Activated CD8-positive, alpha-beta memory T cell treated with anti-CD3 and anti-CD28 coated beads, Interleukin-2, amount 50 U/mL, for 4 hours (primary cell): ENCODE measurements around the gene MACROD1.

ENCODE experiments used
- DNase-seq: peaks from one replicate; pipeline ENCODE4 v3.0.0-alpha.2; 2020

MACROD1 gene

DNA sequence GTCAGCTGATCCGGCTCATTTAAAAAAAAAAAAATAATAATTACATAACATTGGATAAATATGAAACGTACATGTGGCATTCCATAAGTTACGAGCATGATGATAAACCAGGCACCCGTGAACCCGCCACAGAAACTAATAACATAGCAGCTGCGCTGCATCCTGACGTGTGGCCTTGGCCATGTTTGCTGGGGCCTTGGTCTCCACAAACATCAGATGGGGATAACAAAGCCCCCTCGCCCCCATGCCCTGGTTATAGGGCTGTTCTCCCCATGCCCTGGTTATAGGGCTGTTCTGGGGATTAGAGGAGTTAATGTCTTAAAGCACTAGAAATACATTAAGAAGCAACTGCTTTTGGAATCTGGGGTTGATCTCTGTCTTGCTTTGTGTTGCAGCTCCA is 93.5 kb downstream of the MACROD1 start:
- no peak for DNase-seq

GRCh38 chr11:64071849-64072248 is 94.1 kb downstream of the MACROD1 start:
- no peak for DNase-seq

GRCh38 chr11:64070314-64070681 is 95.6 kb downstream of the MACROD1 start:
- no peak for DNase-seq

- no peak for DNase-seq
Observed at GRCh38 chr11:64069401-64070313, 96.3 kb downstream of the MACROD1 start.

DNA sequence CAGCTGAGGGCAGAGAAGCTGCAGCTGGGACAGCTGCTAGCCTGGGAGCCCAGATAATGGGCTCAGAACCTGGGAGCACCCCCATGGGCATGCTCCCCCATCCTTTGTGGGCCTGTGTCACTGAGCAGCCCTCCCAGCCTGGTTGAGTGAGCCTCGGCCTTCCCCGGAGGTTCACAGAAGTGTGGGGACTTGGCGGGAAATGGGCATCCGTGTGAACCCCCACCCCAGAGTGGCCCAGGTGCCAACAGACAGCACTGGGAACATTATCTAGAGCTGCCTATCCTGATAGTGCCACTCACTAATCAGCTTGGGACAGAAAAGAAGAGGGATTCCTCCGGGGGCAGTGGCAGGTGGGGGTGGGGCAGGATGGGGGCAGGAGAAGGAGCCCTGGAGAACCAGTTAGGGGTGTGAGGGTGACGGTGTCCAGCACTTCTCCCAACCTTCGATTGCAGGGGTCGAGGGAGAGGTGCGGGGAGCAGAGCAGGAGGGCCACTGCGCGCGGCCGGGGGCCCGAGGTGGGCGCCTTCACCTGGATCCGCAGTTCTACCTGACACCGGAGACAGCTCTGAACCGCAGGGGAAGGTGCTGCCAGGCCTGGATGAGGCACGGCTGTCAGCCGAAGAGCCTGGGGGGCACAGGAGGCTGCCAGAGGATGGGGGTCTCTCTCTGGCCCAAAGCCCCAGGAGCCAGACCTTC is 97.1 kb downstream of the MACROD1 start:
- no peak for DNase-seq

DNA sequence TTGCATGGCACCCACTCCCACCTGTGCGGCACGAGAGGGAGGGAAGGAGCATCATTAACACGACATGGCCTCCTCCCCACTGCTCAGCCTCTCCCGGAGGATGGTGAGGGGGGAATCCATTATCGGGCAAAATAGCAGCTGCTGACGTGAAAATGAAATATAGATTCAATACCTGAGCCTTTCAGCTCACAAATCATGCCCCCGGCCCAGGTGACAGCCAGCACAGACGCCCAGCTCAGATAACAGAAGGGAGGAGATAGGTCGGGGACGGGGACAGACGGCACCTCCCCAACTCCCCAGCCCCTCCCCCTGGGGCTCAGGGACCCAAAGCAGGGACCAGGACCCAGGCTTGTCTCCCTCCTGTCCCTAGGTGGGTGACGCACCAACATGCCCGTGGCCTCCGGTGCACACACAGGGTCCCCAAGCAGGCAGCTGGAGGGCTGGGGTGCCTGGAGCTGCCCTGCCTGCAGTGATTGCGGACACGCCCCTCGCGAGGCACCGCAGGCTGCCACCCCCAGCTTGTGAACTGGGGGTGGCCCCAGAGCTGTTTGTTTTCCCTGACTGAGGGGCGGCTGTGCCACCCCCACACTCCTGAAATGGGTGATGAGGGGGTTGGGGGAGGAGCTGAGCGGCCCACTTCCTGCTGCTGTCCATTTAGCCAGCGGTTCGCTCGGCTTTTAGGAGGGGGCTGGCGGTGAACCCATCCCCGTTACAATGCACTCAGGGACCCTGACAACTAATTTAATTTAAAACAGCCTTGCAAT is 98.5 kb downstream of the MACROD1 start:
- DNase-seq: no peak

DNA sequence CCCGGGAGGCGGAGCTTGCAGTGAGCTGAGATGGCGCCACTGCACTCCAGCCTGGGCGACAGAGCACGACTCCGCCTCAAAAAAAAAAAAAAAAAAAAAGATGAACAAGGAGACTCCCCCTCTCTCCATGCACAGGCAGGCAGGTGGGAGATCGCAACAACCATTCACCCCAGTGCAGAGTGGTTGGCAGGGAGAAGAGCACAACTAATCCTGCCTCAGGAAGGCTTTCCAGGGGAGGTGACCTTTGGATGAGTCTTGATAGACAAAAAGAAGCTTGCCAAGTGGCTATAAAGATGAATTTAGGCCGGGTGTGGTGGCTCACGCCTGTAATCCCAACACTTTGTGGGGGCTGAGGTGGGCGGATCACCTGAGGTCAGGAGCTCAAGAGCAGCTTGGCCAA is 100.2 kb downstream of the MACROD1 start:
- DNase-seq: no peak

DNA sequence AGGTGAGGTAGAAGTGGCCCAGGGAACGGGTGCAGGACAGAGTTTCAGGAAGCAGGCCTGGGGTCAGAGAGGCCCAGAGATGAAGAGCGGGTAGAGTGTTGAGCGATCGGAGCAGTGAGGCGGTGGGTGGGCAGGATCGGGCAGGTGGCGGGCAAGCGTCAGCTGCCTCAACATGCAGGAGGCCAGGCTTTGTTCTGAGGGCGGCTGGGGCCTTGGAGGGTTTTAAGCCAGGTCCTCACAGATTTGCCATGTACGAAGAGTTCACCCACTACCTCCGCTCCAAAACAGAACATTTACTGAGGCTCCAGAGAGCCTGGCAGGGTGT is 100.8 kb downstream of the MACROD1 start:
- no peak for DNase-seq

DNA sequence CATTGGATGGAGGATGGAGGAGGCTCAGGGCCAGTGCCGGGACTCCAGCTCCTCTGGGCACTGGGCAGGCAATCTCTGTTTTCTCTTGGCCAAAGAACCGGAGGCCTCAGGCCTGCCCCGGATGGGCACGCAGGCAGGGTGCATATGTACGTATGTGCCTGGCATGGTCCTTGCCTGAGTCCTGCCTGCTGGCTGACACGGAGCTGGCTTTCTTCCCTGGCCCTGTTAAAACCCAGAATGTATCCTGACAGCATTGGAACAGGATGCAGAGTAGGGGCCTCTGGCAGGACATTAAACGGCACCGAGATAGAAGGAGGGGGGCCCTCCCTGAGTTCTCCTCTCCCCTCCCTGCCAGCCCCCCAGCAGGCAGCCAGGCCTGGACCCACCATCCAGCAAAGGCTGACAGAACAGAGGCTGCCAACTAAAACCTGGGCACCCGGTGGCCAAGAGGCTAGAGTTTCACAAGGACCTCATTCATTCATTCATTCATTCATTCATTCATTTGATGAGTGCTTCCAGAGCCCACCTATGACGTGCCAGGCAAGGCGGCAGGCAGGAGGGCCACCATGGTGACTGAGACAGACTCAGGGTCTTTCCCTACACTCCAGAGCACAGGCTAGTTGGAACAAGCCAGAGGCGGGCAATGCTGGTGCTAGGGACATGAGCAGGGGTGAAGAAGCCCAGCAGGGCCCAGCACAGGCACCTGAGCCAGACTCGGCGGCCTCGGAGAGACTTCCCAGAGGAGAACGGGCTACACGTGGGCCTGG is 101.4 kb downstream of the MACROD1 start:
- no peak for DNase-seq

DNA sequence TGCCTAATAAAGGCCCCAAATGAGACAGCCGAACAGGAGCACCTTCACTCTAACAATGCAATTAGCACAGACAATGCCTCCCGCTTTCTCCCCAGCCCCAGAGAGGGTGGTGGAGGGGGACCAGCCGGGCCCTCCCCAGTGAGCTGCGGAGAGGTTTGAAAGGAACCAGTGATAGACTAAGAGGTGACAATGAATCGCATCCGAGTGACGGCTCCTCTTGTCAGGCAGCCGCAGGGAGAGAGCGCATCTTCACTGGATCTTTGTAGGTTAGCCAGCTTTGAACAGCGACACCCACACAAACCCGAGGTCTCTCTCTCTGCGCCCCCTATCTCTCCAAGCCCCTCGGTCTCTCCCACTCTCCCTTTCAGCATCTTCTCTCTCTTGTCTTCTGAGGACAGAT is 102.1 kb downstream of the MACROD1 start:
- DNase-seq: no peak

GRCh38 chr11:64062185-64063039 is 103.5 kb downstream of the MACROD1 start:
- no peak for DNase-seq

DNA sequence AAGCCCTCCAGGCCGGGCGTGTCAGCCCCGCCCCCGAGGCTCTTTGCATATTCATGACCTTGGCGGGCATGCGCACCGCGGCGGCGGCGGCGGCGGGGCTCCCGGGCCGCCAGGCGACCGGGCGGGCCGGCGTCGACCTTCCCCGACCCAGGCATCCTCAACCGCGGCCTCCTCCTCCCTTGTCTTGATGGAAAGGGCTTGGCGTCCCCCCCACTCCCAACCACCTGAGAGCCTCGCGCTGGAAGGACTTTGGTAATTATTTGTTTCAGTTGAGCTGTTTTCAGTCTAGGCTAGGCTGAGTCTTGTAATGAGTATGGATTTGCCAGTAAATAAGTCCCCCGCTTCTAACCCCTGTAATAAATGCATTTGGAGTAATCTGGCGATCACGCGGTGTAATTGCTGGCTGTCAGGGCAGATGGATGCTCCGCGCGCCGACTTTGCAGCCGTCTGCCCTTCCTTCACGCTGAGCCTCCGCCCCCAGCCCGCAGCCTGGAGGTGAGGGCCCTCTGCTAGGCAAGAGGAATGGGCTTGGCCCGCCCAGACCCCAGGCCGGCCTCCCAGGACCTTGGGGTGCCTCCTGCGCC is 105.0 kb downstream of the MACROD1 start:
- peak; percentile 59 for DNase-seq

- no peak for DNase-seq
Observed at GRCh38 chr11:64060263-64060860, 105.6 kb downstream of the MACROD1 start.

DNA sequence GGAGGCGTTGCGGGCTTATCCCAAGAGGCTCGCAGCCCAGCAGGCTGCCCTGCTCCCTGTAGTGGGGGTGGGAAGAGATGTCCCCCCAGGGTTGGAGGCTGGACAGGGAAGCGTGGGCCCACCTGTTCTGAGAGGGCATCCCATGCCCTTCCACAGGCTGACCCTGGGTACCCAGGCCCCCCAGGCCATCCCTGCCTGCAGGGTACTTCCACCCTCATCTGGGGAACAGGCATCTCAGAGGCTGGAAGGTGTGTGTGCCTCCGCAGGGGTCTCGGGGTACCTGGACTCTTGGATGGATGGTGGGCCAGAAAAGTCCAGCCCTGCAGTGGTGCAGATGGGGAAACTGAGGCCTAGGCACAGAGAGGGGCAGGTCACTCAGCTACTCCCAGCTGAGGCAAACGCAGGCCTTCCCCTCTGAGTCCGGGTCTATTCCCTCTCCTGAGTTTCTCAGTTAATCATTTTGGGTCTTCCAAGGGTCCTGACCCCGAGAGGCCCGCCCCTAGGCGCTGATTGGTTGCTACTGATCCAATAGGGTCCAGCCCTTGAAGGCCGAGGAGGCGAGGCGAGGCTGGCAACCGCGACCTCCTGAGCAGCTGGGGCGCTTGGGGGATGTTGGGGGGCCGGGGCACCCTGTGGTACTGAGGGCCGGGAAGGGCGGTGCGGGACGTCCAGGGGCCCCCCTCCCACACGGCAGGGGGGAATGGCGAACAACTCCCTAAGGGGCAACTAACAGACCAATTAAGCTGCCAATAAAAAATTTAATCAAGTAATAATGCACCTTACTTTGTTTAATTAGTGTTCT is 106.4 kb downstream of the MACROD1 start:
- no peak for DNase-seq

DNA sequence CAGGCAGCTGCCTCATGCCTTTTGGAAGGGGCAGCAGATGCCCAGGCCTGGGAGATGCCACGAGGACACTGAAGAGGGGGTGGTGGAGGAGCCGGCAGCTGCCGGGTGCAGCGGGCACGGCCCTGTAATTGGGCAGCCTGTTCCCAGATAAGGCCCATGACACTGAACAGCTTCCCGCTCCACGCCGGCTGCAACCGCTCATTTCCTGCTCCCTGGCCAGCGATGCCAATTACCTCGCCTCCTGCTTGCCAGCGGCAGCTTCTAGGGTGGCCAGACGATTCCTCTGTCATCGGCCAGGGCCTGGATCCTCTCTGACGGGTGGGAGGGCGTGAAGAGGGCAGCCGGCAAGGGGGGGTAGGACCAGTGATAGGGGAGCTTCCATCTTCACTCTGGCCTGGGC is 107.4 kb downstream of the MACROD1 start:
- no peak for DNase-seq

- DNase-seq: no peak
Observed at GRCh38 chr11:64057890-64058289, 108.0 kb downstream of the MACROD1 start.

DNA sequence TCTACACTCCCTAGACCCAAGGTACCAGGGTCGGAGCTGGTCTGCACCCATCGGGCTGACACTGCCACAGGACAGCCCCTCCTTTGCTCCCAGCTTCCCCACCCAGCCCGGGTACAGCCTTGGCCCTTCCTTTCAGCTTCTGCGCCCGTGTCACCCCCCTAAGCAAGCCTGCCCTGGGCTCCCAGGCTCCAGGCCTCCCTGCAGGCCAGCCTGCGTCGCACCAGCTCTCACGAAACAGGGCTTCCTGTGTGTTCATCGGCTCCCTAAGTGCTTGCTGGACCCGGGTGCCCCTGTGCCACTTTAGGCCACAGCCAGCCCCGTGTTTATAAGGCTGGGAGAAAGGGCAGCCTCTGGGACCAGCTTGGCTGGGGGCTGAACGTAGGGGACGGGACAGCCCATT is 109.1 kb downstream of the MACROD1 start:
- no peak for DNase-seq

- no peak for DNase-seq
Observed at GRCh38 chr11:64056213-64056785, 109.6 kb downstream of the MACROD1 start.

GRCh38 chr11:64055077-64055476 is 110.8 kb downstream of the MACROD1 start:
- no peak for DNase-seq

- DNase-seq: no peak
Observed at GRCh38 chr11:64053699-64054098, 112.2 kb downstream of the MACROD1 start.
